ENCODE measurements around the gene RAB4B. TPM values are rescaled to one million over a fixed set of nuclear protein-coding genes. Genes with fewer than 3 reads are reported as not detected.
"Not testable (repeated sequence)": the region's sequence is repeated elsewhere in the genome, so short reads cannot be mapped to it uniquely, and the experiment has no call there.

The RAB4B gene
- total and polyA plus RNA-seq, 4 experiments from 2014 or later: 53.5 to 69.8 (median 61.2) TPM

- H3K27me3 Mint-ChIP-seq; intact Hi-C loops (cut with micrococcal nuclease); H3K27me3 ChIP-seq (ENCODE audit: insufficient read depth, low read length); H3K9me3 ChIP-seq (ENCODE audit: control insufficient read depth in 1 of 2, low read length in 2 of 2); H3K9me3 Mint-ChIP-seq; H3K27ac ChIP-seq (ENCODE audit: low read depth, low read length): not testable (repeated sequence)
- Histone ChIP-seq H3K36me3 (ENCODE audit: insufficient read depth, low read length) (peaks cover 24% of the 10 kb centered on the region), H3K4me3 (ENCODE audit: low read length in 2 of 2) (peak overlapping the region in 1 of 2 donors; percentile 41), H3K4me1 (ENCODE audit: insufficient read depth, low read length) (peaks cover 63% of the 10 kb centered on the region)
- peak in 4 of 5 donors; percentile 48 to 67 (median 55) for DNase-seq
- ChIA-PET CTCF (ENCODE audit: partially characterized antibody) (interaction anchor here (0.7 to 1.4 kb wide), 3 partner anchors 9 to 34 kb away, joined by 3 to 5 read pairs (median 5); no protein-coding TSS in a partner anchor), POLR2A (ENCODE audit: partially characterized antibody) (interaction anchor here (0.6 to 2.9 kb wide), 8 partner anchors 8 to 153 kb away, joined by 3 to 15 read pairs (median 4); partner anchors contain the start of genes COQ8B, EGLN2, ITPKC and RAB4B)
- H3K4me1 Mint-ChIP-seq: peaks cover 34 to 73% (median 47%) of the 10 kb centered on the region in 4 donors
- peak overlapping the region; percentile 89 to 97 (median 94) for H3K4me3 Mint-ChIP-seq
- H3K27ac Mint-ChIP-seq: peak overlapping the region; percentile 80 to 97 (median 86)
- H3K36me3 Mint-ChIP-seq: peaks cover 14 to 31% of the 10 kb centered on the region in 2 donors
Observed at GRCh38 chr19:40810649-40811408, 32.8 kb downstream of the RAB4B start.

- Histone ChIP-seq H3K4me3 (ENCODE audit: low read length in 2 of 2) (peak overlapping the region in 1 of 2 donors; percentile 41), H3K27me3 (ENCODE audit: insufficient read depth, low read length) (no peaks in the 10 kb centered on the region), H3K9me3 (ENCODE audit: control insufficient read depth in 1 of 2, low read length in 2 of 2) (no peaks in the 10 kb centered on the region), H3K4me1 (ENCODE audit: insufficient read depth, low read length) (peaks cover 54% of the 10 kb centered on the region), H3K36me3 (ENCODE audit: insufficient read depth, low read length) (peaks cover 24% of the 10 kb centered on the region), H3K27ac (ENCODE audit: low read depth, low read length) (peak overlapping the region; percentile 38)
- peaks cover 13 to 26% of the 10 kb centered on the region in 2 donors for H3K36me3 Mint-ChIP-seq
- H3K9me3 Mint-ChIP-seq: peaks cover 0 to 1% (median 0%) of the 10 kb centered on the region in 8 donors
- H3K27ac Mint-ChIP-seq: peak overlapping the region; percentile 43 to 95 (median 86)
- CTCF ChIA-PET (ENCODE audit: partially characterized antibody): interaction anchor here (0.7 to 1.4 kb wide), 3 partner anchors 8 to 35 kb away, joined by 3 to 5 read pairs (median 5); no protein-coding TSS in a partner anchor
- POLR2A ChIA-PET (ENCODE audit: partially characterized antibody): interaction anchor here (0.6 to 2.9 kb wide), 9 partner anchors 7 to 154 kb away, joined by 3 to 15 read pairs (median 4); partner anchors contain the start of genes COQ8B, EGLN2, ITPKC and RAB4B
- intact Hi-C loops (cut with micrococcal nuclease): no loop called here
- H3K4me3 Mint-ChIP-seq: peak overlapping the region; percentile 89 to 97 (median 94)
- no peak for DNase-seq
- H3K4me1 Mint-ChIP-seq: peaks cover 27 to 64% (median 40%) of the 10 kb centered on the region in 4 donors
- H3K27me3 Mint-ChIP-seq: no peaks in the 10 kb centered on the region
Observed at GRCh38 chr19:40811478-40812341, 33.7 kb downstream of the RAB4B start.

GRCh38 chr19:40812571-40812970, 34.5 kb downstream of the RAB4B start:
- H3K9me3 ChIP-seq (ENCODE audit: control insufficient read depth in 1 of 2, low read length in 2 of 2); H3K4me3 ChIP-seq (ENCODE audit: low read length in 2 of 2); H3K9me3 Mint-ChIP-seq; DNase-seq; H3K27ac ChIP-seq (ENCODE audit: low read depth, low read length); H3K27me3 Mint-ChIP-seq; intact Hi-C loops (cut with micrococcal nuclease); H3K27me3 ChIP-seq (ENCODE audit: insufficient read depth, low read length); CTCF ChIA-PET (ENCODE audit: partially characterized antibody): not testable (repeated sequence)
- peaks cover 19% of the 10 kb centered on the region for H3K36me3 ChIP-seq (ENCODE audit: insufficient read depth, low read length)
- H3K4me1 ChIP-seq (ENCODE audit: insufficient read depth, low read length): peaks cover 49% of the 10 kb centered on the region
- POLR2A ChIA-PET (ENCODE audit: partially characterized antibody): interaction anchor here (0.6 to 2.9 kb wide), 3 partner anchors 11 to 1054 kb away, joined by 3 to 15 read pairs (median 8); partner anchors contain the start of gene EGLN2
- Mint-ChIP-seq H3K36me3 (peaks cover 7 to 19% of the 10 kb centered on the region in 2 donors), H3K27ac (peak overlapping the region in 6 of 7 donors; percentile 42 to 86 (median 68)), H3K4me3 (peak overlapping the region; percentile 89 to 97 (median 94)), H3K4me1 (peaks cover 20 to 56% (median 32%) of the 10 kb centered on the region in 4 donors)

GRCh38 chr19:40813182-40813581, 35.1 kb downstream of the RAB4B start:
- no peaks in the 10 kb centered on the region for H3K27me3 ChIP-seq (ENCODE audit: insufficient read depth, low read length)
- intact Hi-C loops (cut with micrococcal nuclease): no loop called here
- H3K4me1 ChIP-seq (ENCODE audit: insufficient read depth, low read length): peaks cover 49% of the 10 kb centered on the region
- DNase-seq: no peak
- CTCF ChIA-PET (ENCODE audit: partially characterized antibody): no interaction called here
- peaks cover 3 to 14% of the 10 kb centered on the region in 2 donors for H3K36me3 Mint-ChIP-seq
- peaks cover 17 to 58% (median 32%) of the 10 kb centered on the region in 4 donors for H3K4me1 Mint-ChIP-seq
- peaks cover 0 to 1% (median 0%) of the 10 kb centered on the region in 8 donors for H3K9me3 Mint-ChIP-seq
- H3K27ac Mint-ChIP-seq: peak overlapping the region in 3 of 7 donors; percentile 14 to 86 (median 84)
- H3K9me3 ChIP-seq (ENCODE audit: control insufficient read depth in 1 of 2, low read length in 2 of 2): no peaks in the 10 kb centered on the region
- peaks cover 13% of the 10 kb centered on the region for H3K36me3 ChIP-seq (ENCODE audit: insufficient read depth, low read length)
- peak overlapping the region in 2 of 8 donors; percentile 94 to 97 for H3K4me3 Mint-ChIP-seq
- POLR2A ChIA-PET (ENCODE audit: partially characterized antibody): interaction anchor here (0.6 to 2.9 kb wide), 2 partner anchors 15 to 1053 kb away, joined by 3 to 15 read pairs; partner anchors contain the start of gene EGLN2
- no peak overlapping the region for H3K27ac ChIP-seq (ENCODE audit: low read depth, low read length)
- H3K27me3 Mint-ChIP-seq: no peaks in the 10 kb centered on the region
- H3K4me3 ChIP-seq (ENCODE audit: low read length in 2 of 2): no peak overlapping the region

GRCh38 chr19:40815223-40815622, 37.2 kb downstream of the RAB4B start:
- H3K4me3 Mint-ChIP-seq: peak overlapping the region in 1 of 8 donors; percentile 46

GRCh38 chr19:40818480-40819399, 40.7 kb downstream of the RAB4B start:
- H3K27ac ChIP-seq (ENCODE audit: low read depth, low read length): peak overlapping the region; percentile 48

More at GRCh38 chr19:40815223-40815622, 37.2 kb downstream of the RAB4B start:
- no peak for DNase-seq
- Mint-ChIP-seq H3K27ac (peak overlapping the region in 2 of 7 donors; percentile 33 to 83), H3K27me3 (no peaks in the 10 kb centered on the region), H3K36me3 (peaks cover 3 to 5% of the 10 kb centered on the region in 2 donors), H3K9me3 (peaks cover 0 to 1% (median 0%) of the 10 kb centered on the region in 8 donors), H3K4me1 (peaks cover 30 to 58% (median 39%) of the 10 kb centered on the region in 4 donors)
- ChIA-PET CTCF (ENCODE audit: partially characterized antibody) (interaction anchor here (2.0 kb wide), 1 partner anchor 10 kb away, joined by 7 read pairs; no protein-coding TSS in a partner anchor), POLR2A (ENCODE audit: partially characterized antibody) (no interaction called here)
- Histone ChIP-seq H3K4me1 (ENCODE audit: insufficient read depth, low read length) (peaks cover 43% of the 10 kb centered on the region), H3K27ac (ENCODE audit: low read depth, low read length) (no peak overlapping the region), H3K36me3 (ENCODE audit: insufficient read depth, low read length) (no peaks in the 10 kb centered on the region), H3K9me3 (ENCODE audit: control insufficient read depth in 1 of 2, low read length in 2 of 2) (no peaks in the 10 kb centered on the region), H3K4me3 (ENCODE audit: low read length in 2 of 2) (no peak overlapping the region), H3K27me3 (ENCODE audit: insufficient read depth, low read length) (no peaks in the 10 kb centered on the region)
- intact Hi-C loops (cut with micrococcal nuclease): loop anchor here (2.0 kb wide), 1 partner anchor 318 kb away; no protein-coding TSS in a partner anchor

More at GRCh38 chr19:40818480-40819399, 40.7 kb downstream of the RAB4B start:
- H3K4me3 ChIP-seq (ENCODE audit: low read length in 2 of 2): peak overlapping the region in 1 of 2 donors; percentile 52
- not testable (repeated sequence) for H3K9me3 ChIP-seq (ENCODE audit: control insufficient read depth in 1 of 2, low read length in 2 of 2); H3K36me3 ChIP-seq (ENCODE audit: insufficient read depth, low read length); H3K36me3 Mint-ChIP-seq; H3K27me3 ChIP-seq (ENCODE audit: insufficient read depth, low read length); H3K9me3 Mint-ChIP-seq; H3K27me3 Mint-ChIP-seq
- intact Hi-C loops (cut with micrococcal nuclease): loop anchor here (1.0 to 2.0 kb wide), 6 partner anchors 16 to 326 kb away; partner anchors contain the start of genes NUMBL and SNRPA
- peak overlapping the region; percentile 79 to 98 (median 93) for H3K27ac Mint-ChIP-seq
- ChIA-PET CTCF (ENCODE audit: partially characterized antibody) (interaction anchor here (0.5 to 3.7 kb wide), 19 partner anchors 8 to 491 kb away, joined by 3 to 89 read pairs (median 6); partner anchors contain the start of genes ACTMAP, CCDC97, COQ8B and EGLN2), POLR2A (ENCODE audit: partially characterized antibody) (interaction anchor here (0.7 to 2.9 kb wide), 7 partner anchors 7 to 156 kb away, joined by 3 to 34 read pairs (median 17); partner anchors contain the start of genes EGLN2 and RAB4B)
- H3K4me1 Mint-ChIP-seq: peaks cover 18 to 36% (median 23%) of the 10 kb centered on the region in 4 donors
- H3K4me1 ChIP-seq (ENCODE audit: insufficient read depth, low read length): peaks cover 25% of the 10 kb centered on the region
- H3K4me3 Mint-ChIP-seq: peak overlapping the region; percentile 80 to 89 (median 85)
- peak; percentile 71 to 87 (median 77) for DNase-seq
